DND-41 (cell line): ENCODE data around the gene PCGF5.

Experiments
- ATAC-seq: fragments of 200-7000 bp; cut with Tn5 transposase; 3 replicates; pipeline ENCODE4 v1.9.1; 2021; ENCODE audit warnings: low read depth; ENCODE audit not compliant: insufficient read depth
- DNase-seq: peaks from one replicate; pipeline ENCODE4 v3.0.0-alpha.2; 2020
- H2AFZ ChIP-seq: 2 replicates; pipeline ENCODE4 v1.6.0; 2012; ENCODE audit warnings: low read depth, low read length
- H3K27ac ChIP-seq: 2 replicates; pipeline ENCODE4 v1.5.1; 2012; ENCODE audit warnings: low read length, inconsistent platforms
- H3K27me3 ChIP-seq: fragments of 200-600 bp; sonication (generic); 2 replicates; pipeline ENCODE4 v1.6.0; 2012; ENCODE audit warnings: low read length, mild to moderate bottlenecking, inconsistent platforms; ENCODE audit not compliant: insufficient read depth, poor library complexity
- H3K36me3 ChIP-seq: 2 replicates; pipeline ENCODE4 v1.5.1; 2012; ENCODE audit warnings: low read length, inconsistent platforms; ENCODE audit not compliant: insufficient read depth
- H3K4me1 ChIP-seq: 2 replicates; pipeline ENCODE4 v1.5.1; 2012; ENCODE audit warnings: mild to moderate bottlenecking, low read length; ENCODE audit not compliant: insufficient read depth
- H3K4me2 ChIP-seq: 2 replicates; pipeline ENCODE4 v1.6.0; 2012; ENCODE audit warnings: mild to moderate bottlenecking, moderate library complexity, low read length, inconsistent platforms; ENCODE audit not compliant: insufficient read depth
- H3K4me3 ChIP-seq, 2 experiments: fragments of 200-600 bp in 1 of 2; shearing (Covaris generic) in 1 of 2; 2 replicates each; pipeline ENCODE4 v1.5.1; 2012 to 2016; ENCODE audit warnings: inconsistent platforms in 2 of 2, low read length in 2 of 2, mild to moderate bottlenecking in 2 of 2, low read depth in 1 of 2, moderate library complexity in 1 of 2
- H3K79me2 ChIP-seq: 2 replicates; pipeline ENCODE4 v1.6.0; 2012; ENCODE audit warnings: low read length, inconsistent platforms; ENCODE audit not compliant: insufficient read depth
- H3K9ac ChIP-seq: 2 replicates; pipeline ENCODE4 v1.6.0; 2012; ENCODE audit warnings: low read depth, mild to moderate bottlenecking, inconsistent platforms, low read length, moderate library complexity
- H3K9me3 ChIP-seq: 2 replicates; pipeline ENCODE4 v1.5.1; 2012; ENCODE audit warnings: low read length, moderate library complexity, mild to moderate bottlenecking, inconsistent platforms; ENCODE audit not compliant: insufficient read depth, severe bottlenecking
- H4K20me1 ChIP-seq: 2 replicates; pipeline ENCODE4 v1.6.0; 2012; ENCODE audit warnings: low read length; ENCODE audit not compliant: insufficient read depth
- CTCF ChIP-seq: IDR thresholded peaks from 2 replicates; pipeline ENCODE4 v1.5.1; 2012; ENCODE audit warnings: borderline replicate concordance, low read length, moderate library complexity, mild to moderate bottlenecking; ENCODE audit not compliant: poor library complexity, severe bottlenecking; ENCODE audit errors: extremely low read depth
- EZH2 ChIP-seq: IDR thresholded peaks from 3 replicates; pipeline ENCODE4 v1.6.1; 2012; ENCODE audit warnings: borderline replicate concordance, low read depth, mild to moderate bottlenecking, moderate library complexity, low read length, inconsistent platforms; ENCODE audit not compliant: severe bottlenecking

The PCGF5 gene

GRCh38 chr10:91286572-91286971 lies 66.1 kb downstream of the PCGF5 start:
- H3K27me3 ChIP-seq, result no peaks in the 10 kb centered on the region
- no peak overlapping the region for H3K27ac ChIP-seq
- no peak overlapping the region for H3K4me2 ChIP-seq
- H3K4me3 ChIP-seq, result no peak overlapping the region
- no peaks in the 10 kb centered on the region; the same call in 1 of the 2 replicates for H4K20me1 ChIP-seq
- no peak for TF ChIP-seq EZH2
- no peak for TF ChIP-seq CTCF
- no peak for DNase-seq
- peak; percentile 42; the same call in 2 of the 3 replicates for ATAC-seq
- H2AFZ ChIP-seq, result no peak overlapping the region
- H3K4me1 ChIP-seq, result no peaks in the 10 kb centered on the region
- H3K79me2 ChIP-seq, result no peaks in the 10 kb centered on the region
- no peak overlapping the region for H3K9ac ChIP-seq
- H3K9me3 ChIP-seq, result no peaks in the 10 kb centered on the region
- H3K36me3 ChIP-seq, result peaks cover 25% of the 10 kb centered on the region

- H3K79me2 ChIP-seq, result no peaks in the 10 kb centered on the region
- no peak overlapping the region for H3K9ac ChIP-seq
- H3K4me1 ChIP-seq, result no peaks in the 10 kb centered on the region
- no peak overlapping the region for H3K4me2 ChIP-seq
- no peak overlapping the region for H3K27ac ChIP-seq
- no peak for TF ChIP-seq EZH2
- TF ChIP-seq CTCF, result no peak
- no peak for DNase-seq
- no peak overlapping the region for H2AFZ ChIP-seq
- no peak overlapping the region for H3K4me3 ChIP-seq
- H3K36me3 ChIP-seq, result peaks cover 18% of the 10 kb centered on the region
- ATAC-seq, result no peak
- H4K20me1 ChIP-seq, result no peaks in the 10 kb centered on the region; the same call in 1 of the 2 replicates
- H3K27me3 ChIP-seq, result no peaks in the 10 kb centered on the region
- H3K9me3 ChIP-seq, result no peaks in the 10 kb centered on the region
Observed at GRCh38 chr10:91287276-91287675, 66.8 kb downstream of the PCGF5 start.

- no peak overlapping the region for H3K27ac ChIP-seq
- no peaks in the 10 kb centered on the region for H3K4me1 ChIP-seq
- no peak for ATAC-seq
- no peak overlapping the region for H3K4me3 ChIP-seq
- no peaks in the 10 kb centered on the region for H3K27me3 ChIP-seq
- no peak overlapping the region for H3K4me2 ChIP-seq
- DNase-seq, result no peak
- H3K9me3 ChIP-seq, result no peaks in the 10 kb centered on the region
- no peaks in the 10 kb centered on the region for H3K79me2 ChIP-seq
- TF ChIP-seq CTCF (no peak), EZH2 (no peak)
- peaks cover 12% of the 10 kb centered on the region for H3K36me3 ChIP-seq
- no peaks in the 10 kb centered on the region; the same call in 1 of the 2 replicates for H4K20me1 ChIP-seq
- H3K9ac ChIP-seq, result no peak overlapping the region
- H2AFZ ChIP-seq, result no peak overlapping the region
Observed at GRCh38 chr10:91287912-91288311, 67.4 kb downstream of the PCGF5 start.

- no peak for ATAC-seq
- Histone ChIP-seq H3K9me3 (no peaks in the 10 kb centered on the region), H2AFZ (no peak overlapping the region), H3K9ac (no peak overlapping the region), H4K20me1 (no peaks in the 10 kb centered on the region; the same call in 1 of the 2 replicates), H3K36me3 (peaks cover 7% of the 10 kb centered on the region), H3K27ac (no peak overlapping the region), H3K4me1 (no peaks in the 10 kb centered on the region), H3K27me3 (no peaks in the 10 kb centered on the region), H3K4me2 (no peak overlapping the region), H3K79me2 (no peaks in the 10 kb centered on the region), H3K4me3 (no peak overlapping the region)
- TF ChIP-seq CTCF (no peak), EZH2 (no peak)
- DNase-seq, result no peak
Observed at GRCh38 chr10:91289305-91289704, 68.8 kb downstream of the PCGF5 start.
